GM18508 (cell line): ENCODE measurements around the gene MOCOS.
"Not testable (repeated sequence)": the region's sequence is repeated elsewhere in the genome, so short reads cannot be mapped to it uniquely, and the experiment has no call there.

Experiments used
- ATAC-seq: cut with Tn5 transposase; IDR thresholded peaks from one replicate; pipeline ENCODE4 v1.9.1; 2021; ENCODE audit warnings: moderate number of reproducible peaks; ENCODE audit not compliant: insufficient read depth, unreplicated experiment

The MOCOS gene

DNA sequence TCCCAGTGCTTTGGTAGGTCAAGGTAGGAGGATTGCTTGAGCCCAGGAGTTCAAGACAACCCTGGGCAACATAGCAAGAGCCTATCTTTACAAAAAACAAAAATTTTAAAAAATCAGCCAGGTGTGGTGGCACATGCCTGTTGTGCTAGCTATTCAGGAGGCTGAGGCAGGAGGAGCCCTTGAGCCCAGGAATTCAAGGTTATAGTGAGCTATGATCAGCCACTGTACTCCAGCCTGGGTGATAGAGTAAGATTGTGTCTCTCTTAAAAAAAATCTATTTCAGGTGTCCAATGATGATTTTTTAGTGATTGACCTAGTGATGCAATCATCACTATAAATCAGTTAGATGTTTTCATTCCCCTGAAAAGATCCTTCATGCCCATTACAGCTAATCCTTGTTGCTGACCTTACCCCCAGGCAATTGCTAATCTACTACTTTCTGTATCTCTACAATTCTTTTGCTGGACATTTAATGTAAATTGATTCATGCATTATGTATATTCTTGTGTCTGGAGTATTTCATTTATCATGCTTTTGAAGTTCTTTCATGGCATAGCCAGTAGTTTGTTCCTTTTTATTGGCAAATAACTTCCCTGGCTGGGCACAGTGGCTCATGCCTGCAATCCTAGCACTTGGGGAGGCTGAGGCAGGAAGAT, 10.3 kb downstream of the MOCOS start:
- no peak for ATAC-seq

DNA sequence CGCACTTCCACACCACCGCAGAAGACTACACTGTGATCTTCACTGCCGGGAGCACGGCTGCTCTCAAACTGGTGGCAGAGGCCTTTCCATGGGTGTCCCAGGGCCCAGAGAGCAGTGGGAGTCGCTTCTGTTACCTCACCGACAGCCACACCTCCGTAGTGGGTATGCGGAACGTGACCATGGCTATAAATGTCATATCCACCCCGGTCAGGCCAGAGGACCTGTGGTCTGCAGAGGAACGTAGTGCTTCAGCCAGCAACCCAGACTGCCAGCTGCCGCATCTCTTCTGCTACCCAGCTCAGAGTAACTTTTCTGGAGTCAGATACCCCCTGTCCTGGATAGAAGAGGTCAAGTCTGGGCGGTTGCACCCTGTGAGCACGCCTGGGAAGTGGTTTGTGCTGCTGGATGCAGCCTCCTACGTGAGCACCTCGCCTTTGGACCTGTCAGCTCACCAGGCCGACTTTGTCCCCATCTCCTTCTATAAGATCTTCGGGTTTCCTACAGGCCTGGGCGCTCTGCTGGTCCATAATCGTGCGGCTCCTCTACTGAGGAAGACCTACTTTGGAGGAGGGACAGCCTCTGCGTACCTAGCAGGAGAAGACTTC, 12.5 kb downstream of the MOCOS start:
- no peak for ATAC-seq

DNA sequence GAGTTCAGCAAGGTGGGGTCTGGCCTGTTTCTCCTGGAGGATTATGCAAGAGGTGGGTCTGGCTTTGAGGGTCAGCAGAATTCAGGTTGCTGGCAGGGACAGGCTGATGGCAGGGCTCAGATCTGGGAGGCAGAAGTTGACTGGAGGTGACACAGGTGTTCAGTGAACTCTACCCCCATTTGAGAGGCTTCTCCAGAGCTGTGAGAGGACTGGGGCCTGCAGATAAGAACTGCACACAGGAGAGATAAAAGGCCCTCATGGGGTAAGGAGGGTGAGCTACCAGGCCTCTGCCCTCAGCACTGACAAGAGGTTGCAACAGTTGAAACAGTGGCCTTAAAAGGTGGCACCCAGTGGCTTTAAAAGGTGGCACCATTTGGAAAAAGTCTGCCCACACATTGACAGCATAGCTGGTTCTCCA, 13.1 kb downstream of the MOCOS start:
- ATAC-seq = no peak

DNA sequence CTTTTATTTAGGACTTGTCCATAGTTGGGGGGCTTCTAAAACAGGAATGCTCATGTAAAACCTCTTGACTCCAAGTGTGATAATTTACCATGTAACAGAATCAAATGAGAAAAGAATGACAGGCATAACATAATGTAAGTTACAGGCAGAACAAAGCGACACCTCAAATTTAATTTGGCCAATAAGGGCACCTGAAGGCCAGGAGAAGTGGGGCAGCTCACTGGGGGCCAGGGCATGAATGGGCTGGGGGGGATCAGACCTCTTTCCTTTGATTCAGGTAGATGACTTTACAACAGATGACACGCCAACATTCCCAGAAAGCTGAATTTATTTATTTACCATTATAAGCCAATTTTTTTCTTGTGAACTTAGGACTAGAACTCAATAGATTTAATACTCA, 14.5 kb downstream of the MOCOS start:
- ATAC-seq = no peak

DNA sequence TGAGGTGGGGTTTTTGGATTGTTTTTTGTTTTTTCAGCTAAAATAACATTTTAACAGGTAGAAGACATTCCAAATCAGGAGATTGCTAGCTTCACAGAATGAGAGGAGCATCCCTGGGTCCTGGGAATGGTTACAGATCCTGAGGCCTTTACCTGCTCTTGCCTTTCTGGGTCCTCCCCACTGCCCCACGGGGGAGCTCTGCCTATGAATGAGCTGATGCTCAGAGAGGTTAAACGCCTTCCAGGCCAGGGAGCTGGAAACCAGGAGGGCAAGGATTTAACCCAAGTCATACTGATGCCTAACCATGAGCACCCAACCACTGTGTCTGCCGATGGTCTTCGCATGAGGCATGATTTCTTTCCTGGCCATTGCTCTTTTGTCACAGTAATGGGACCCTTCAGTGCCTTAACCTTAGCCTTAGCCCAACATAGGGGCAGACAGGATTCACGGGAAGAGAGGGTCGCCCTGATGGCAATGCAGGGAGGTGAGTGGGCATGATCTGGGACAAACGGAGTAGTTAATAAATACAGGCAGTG, 16.1 kb downstream of the MOCOS start:
- ATAC-seq = no peak

DNA sequence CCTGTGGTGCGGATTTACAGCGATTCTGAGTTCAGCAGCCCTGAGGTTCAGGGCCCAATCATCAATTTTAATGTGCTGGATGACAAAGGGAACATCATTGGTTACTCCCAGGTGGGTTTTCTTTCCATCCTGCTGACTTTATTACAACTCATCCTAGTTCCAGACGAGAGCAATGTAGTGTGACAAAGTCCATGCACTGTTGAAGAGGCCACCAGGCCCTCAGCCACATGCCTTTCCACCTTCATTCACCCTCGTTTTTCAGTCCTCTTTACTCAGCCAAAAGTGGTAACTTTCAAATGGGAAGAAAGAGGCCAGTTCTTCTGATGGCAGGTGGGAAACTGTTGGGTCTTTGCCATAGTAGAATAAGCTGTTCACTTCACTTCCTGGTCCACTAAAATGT, 17.9 kb downstream of the MOCOS start:
- no peak for ATAC-seq

DNA sequence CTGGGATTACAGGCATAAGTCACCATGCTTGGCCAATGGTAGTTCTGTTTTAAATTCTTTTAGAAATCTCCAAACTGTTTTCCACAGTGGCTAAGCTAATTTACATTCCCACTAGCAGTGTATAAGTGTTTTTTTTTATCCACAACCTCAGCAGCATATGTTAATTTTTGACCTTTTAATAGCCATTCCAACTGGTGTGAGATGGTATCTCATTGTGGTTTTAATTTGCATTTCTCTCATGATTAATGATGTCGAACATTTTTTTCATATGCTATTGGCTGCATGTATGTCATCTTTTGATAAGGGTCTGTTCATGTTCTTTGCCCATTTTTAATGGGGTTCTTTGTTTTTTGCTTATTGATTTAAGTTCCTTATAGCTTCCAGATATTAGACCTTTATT, 20.0 kb downstream of the MOCOS start:
- ATAC-seq = no peak

DNA sequence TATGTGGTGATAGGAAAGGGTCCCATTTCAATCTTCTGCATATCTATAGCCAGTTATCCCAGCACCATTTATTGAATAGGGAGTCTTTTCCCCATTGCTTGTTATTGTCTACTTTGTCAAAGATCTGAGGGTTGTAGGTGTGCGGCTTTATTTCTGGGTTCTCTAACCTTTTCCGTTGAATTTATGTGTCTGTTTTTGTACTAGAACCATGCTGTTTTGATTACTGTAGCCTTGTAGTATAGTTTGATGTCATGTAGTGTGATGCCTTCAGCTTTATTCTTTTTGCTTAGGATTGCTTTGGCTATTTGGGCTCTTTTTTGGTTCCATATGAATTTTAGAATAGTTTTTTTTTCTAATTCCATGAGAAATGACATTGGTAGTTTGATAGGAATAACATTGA, 20.7 kb downstream of the MOCOS start:
- not testable (repeated sequence) for ATAC-seq

DNA sequence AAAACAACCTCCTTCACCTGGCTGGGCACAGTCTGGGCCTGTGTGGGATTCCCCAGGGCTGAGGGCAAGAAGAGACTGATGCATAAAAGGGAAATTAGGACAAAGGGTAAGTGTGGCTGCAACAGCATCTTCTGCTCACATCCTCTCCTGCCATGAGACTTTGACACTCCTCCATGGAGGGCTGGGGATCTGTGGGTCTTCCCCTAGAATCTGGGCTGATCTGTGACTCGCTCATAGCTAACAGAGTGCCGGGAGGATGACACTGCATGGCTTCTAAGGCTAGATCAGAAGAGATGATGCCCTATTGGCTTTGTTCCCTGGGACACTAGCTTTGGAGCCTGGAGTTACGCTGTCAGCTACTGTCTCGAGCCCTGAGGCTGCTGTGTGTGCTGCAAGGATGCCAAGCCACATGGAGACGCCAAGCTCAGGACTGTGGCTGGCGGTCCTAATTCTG, 24.3 kb downstream of the MOCOS start:
- ATAC-seq = no peak

DNA sequence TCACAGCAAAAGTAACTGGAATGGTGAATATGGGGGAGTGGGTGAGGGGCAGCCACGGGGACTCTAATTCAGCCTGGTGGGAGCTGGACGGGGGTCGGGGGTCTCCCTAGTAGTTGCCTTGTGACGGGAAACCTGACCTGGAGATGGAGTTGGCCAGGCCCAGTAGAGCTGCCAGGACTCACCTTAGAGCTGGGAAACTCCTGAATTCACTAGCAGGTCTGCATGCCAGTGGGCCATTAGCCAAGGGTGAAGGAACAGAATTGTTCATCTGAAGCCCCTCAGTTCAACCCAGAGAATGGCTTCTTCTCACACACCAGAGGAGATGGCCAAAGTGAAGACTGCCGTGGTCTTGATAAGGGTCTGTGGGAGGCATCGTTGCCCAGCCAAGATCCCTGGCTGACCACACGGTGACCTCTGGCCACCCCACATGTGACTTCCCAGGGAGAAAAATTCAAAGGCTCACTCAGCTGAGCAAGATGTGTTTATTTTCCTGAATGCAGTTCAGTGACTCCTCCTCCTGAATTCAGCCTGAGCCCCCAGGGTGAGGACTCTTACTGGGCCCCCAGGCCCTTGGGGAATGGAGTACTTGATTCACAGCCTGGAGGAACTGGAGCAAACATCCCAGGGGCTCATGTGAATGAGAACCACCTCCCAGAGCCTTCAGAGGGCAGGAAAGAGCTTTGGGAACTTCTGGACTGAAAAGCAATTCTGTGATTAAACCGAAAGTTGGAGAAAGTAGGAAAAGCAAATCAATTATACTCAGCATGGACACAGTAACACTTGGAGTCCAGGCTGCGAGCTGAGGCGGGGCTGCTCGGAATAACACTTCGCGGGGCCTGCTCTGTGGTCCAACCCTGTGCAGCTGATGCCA, 25.2 kb downstream of the MOCOS start:
- ATAC-seq = no peak

DNA sequence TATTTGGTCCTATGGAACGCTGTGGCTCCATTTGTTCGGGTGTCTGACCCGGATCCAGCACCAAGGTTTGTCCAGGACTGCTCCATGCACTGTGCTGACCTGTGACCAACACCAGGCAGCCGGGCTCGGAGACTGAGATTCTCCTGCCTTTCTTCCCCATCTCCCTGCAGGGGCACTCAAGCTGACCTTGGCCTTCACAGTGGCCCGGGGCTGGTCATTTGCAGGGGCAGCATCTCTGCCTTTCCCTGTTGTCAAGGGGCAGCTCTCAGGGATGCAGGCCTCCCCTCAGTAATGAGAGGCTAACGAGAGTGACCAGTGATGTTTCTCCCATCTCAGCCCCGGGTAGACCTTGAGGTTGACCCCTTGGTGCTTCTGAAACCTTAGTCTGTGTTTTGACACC, 27.5 kb downstream of the MOCOS start:
- ATAC-seq = no peak

DNA sequence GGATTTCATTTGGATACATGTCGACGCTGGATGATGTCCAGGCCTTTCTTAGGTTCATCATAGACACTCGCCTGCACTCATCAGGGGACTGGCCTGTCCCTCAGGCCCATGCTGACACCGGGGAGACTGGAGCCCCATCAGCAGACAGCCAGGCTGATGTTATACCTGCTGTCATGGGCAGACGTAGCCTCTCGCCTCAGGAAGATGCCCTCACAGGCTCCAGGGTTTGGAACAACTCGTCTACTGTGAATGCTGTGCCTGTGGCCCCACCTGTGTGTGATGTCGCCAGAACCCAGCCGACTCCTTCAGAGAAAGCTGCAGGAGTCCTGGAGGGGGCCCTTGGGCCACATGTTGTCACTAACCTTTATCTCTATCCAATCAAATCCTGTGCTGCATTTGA, 28.3 kb downstream of the MOCOS start:
- no peak for ATAC-seq

DNA sequence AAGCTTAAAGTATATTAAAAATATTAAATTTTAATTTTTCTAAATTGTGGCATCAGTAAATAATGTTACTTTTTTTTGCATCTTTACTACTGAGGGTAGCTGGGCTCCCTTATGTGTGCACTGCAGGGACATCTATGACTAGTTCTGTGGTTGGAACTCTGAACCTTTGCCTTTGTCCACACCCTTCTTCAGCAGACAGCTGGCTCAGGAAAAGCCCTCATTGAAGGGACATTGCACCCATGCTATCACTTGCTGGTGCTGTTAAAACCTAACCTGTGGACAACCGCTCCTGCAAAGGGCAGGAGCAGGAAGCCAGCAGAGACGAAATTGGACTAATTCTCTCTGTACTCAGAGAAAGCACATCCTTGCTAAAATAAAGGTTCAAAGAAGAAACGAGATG, 30.1 kb downstream of the MOCOS start:
- ATAC-seq = no peak

DNA sequence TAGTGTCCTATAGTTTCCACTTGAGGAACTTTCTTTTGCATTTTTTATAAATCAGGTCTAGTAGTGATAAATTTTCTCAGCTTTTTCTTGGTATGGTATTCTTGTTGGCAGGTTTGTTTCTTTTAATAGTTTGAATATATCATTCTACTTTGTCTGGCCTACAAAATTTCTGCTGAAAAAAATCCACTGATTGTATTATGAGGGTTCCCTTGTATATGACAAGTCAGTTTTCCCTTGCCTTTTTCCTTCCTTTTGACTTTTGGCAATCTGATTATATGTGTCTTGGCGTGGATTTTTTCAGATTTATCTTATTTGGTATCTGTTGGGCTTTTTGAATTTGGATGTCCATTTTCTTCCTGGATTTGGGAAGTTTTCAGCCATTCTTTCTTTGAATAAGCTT, 41.9 kb downstream of the MOCOS start:
- ATAC-seq = no peak

DNA sequence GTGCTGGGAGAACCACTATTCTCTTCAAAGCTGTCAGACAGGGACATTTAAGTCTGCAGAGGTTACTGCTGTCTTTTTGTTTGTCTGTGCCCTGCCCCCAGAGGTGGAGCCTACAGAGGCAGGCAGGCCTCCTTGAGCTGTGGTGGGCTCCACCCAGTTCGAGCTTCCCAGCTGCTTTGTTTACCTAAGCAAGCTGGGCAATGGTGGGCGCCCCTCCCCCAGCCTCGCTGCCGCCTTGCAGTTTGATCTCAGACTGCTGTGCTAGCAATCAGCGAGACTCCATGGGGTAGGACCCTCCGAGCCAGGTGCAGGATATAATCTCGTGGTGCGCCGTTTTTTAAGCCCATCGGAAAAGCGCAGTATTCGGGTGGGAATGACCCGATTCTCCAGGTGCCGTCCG, 53.2 kb downstream of the MOCOS start:
- ATAC-seq = not testable (repeated sequence)

DNA sequence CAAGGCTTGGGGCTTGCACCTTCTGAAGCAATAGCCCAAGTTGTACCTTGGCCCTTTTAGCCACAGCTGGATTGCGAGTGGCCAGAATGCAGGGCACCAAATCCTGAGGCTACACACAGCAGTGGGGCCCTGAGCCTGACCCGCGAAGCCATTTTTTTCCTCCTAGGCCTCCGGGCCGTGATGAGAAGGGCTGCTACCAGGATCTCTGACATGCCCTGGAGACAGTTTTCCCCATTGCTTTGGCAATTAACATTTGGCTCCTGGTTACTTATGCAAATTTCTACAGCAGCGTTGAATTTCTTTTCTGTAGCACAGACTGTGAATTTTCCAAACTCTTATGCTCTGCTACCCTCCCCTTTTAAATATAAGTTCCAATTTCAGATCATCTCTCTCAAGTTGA, 54.5 kb downstream of the MOCOS start:
- ATAC-seq = no peak

DNA sequence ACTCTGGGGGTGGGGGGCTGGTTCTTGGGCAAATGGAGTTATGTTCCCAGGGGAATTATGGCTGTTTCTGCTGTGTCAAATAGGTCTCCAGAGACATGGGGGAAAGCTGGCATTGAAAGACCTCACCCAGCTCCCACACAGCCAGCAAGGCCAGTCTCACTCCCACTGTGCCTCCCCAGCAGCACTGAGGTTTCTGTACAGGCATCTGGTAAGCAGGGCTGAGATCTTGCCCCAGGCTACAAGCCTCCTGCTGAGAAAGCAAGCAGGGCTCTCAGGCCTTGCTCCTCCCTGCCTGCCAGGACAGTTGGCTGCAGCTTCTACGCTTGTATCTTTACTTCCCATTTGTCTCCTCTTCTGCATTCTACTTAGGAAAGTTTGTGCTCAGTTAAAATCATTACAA, 59.7 kb downstream of the MOCOS start:
- ATAC-seq = no peak

DNA sequence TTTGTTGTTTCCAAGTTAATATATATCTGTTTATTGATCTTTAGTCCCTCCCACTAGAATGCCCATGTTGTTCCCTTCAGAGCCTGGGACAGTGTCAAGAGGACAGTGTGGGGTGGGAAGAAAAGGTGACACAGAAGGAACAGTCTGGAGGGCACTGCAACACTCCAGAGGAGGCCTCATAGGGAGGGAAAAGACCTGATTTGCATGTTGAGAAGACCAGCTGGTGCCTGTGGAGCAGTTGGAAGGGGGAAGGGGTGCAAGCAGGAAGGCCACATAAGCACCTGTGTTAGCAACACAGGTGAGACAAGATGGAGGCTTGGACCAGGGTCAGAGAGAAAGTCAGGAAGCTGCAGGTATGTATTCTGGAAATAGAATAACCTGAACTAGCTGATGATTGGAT, 62.1 kb downstream of the MOCOS start:
- no peak for ATAC-seq

DNA sequence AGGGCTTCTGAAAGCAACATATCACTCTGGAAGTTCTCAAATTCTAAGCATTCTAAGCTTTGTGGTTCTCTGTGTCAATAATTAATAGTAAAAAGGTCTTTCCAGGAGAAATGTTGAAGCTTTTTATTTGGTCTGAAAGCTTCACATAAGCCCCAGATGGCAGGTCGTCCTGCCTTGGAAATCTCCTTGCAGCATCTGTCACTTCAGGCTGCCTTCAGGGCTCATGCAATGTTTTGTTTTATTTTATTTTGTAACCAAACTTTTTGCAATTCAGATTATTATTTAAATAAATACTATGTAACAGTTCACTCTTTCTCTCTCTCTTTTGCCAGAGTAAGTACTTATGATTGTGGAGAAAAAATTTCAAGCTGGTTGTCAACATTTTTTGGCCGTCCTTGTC, 63.5 kb downstream of the MOCOS start:
- ATAC-seq = no peak

DNA sequence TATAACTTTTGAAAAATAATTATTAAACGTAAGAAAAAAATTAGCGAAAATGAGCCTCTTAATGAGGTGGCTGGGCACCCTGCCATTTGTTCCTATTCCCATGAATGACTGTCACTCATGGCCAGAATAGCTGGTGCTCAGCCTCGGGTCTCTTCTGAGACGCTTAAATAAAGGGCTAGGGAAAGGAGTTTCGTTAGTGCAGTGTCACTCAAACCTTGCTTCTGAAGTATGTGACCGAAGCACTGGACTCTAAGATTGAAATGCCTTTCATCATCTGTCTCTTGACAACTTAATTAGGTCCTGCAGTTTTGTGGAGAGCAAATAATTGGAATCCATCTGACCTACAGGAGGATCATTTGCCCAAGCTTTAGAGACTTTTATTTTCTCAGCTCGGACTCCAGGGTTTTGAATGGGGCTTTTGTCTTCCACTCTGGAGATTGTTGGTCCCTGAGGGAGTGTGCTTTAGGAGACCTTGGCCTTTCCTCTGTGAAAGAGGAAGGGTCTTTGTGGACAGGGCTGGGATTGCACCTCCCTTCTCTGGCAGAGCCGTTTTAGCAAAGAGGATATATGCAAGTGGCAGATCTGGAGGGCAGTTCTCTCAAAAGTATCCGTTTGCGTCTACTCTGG, 67.9 kb downstream of the MOCOS start:
- no peak for ATAC-seq

DNA sequence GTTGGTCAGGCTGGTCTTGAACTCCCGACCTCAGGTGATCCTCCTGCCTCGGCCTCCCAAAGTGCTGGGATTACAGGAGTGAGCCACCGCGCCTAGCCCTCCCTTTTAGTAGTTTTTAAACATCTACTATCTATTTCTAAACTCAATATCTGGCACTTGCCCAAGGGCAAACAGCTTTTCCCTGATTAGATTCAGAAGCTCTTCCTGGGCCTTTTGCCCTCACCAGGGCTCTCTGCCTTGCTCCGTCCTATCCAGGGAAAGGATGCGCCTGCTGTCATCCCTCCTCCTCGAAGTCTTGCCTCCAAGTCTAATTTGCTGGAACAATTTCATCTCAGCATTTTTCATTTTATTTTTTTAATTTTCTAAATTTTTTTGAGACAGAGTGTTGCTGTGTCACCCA, 68.8 kb downstream of the MOCOS start:
- no peak for ATAC-seq
